ENCODE data around the gene CDC20B.

Gene CDC20B

GRCh38 chr5:55211184-55211874 lies 38.4 kb upstream of the CDC20B start:
- H3K27ac ChIP-seq: no peak overlapping the region
- DNase-seq (ENCODE audit: low spot score): no peak
- TF ChIP-seq, protein P1, sequence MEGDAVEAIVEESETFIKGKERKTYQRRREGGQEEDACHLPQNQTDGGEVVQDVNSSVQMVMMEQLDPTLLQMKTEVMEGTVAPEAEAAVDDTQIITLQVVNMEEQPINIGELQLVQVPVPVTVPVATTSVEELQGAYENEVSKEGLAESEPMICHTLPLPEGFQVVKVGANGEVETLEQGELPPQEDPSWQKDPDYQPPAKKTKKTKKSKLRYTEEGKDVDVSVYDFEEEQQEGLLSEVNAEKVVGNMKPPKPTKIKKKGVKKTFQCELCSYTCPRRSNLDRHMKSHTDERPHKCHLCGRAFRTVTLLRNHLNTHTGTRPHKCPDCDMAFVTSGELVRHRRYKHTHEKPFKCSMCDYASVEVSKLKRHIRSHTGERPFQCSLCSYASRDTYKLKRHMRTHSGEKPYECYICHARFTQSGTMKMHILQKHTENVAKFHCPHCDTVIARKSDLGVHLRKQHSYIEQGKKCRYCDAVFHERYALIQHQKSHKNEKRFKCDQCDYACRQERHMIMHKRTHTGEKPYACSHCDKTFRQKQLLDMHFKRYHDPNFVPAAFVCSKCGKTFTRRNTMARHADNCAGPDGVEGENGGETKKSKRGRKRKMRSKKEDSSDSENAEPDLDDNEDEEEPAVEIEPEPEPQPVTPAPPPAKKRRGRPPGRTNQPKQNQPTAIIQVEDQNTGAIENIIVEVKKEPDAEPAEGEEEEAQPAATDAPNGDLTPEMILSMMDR (conservative IDR thresholded peaks at IDR 0.05; ENCODE audit: low read depth): no peak
- ChIA-PET POLR2A (ENCODE audit: low non-redundant PET) (no interaction called here), CTCF (interaction anchor here (1.6 kb wide), 1 partner anchor 15 kb away, joined by 5 read pairs; no protein-coding TSS in a partner anchor)

- TF ChIP-seq, protein P1 (conservative IDR thresholded peaks at IDR 0.05; ENCODE audit: low read depth): no peak
- no peak for DNase-seq (ENCODE audit: low spot score)
- no peak overlapping the region for H3K27ac ChIP-seq
- ChIA-PET CTCF (interaction anchor here (1.0 kb wide), 1 partner anchor 30 kb away, joined by 3 read pairs; no protein-coding TSS in a partner anchor), POLR2A (ENCODE audit: low non-redundant PET) (no interaction called here)
These were observed 32.0 kb upstream of the CDC20B start for GRCh38 chr5:55205001-55205400.

- ChIA-PET POLR2A (ENCODE audit: low non-redundant PET) (no interaction called here), CTCF (no interaction called here)
- TF ChIP-seq, protein P1 (conservative IDR thresholded peaks at IDR 0.05; ENCODE audit: low read depth): no peak
- H3K27ac ChIP-seq: no peak overlapping the region
- no peak for DNase-seq (ENCODE audit: low spot score)
These were observed 18.2 kb upstream of the CDC20B start for GRCh38 chr5:55191165-55191564.

- ChIA-PET POLR2A (ENCODE audit: low non-redundant PET) (no interaction called here), CTCF (interaction anchor here (0.6 to 1.4 kb wide), 3 partner anchors 13 to 76 kb away, joined by 3 to 9 read pairs (median 4); no protein-coding TSS in a partner anchor)
- H3K27ac ChIP-seq: no peak overlapping the region
- TF ChIP-seq, protein P1 (conservative IDR thresholded peaks at IDR 0.05; ENCODE audit: low read depth): no peak
- no peak for DNase-seq (ENCODE audit: low spot score)
These were observed 15.9 kb upstream of the CDC20B start for GRCh38 chr5:55188656-55189540.

GRCh38 chr5:55187370-55187769 lies 14.4 kb upstream of the CDC20B start:
- TF ChIP-seq, protein P1 (conservative IDR thresholded peaks at IDR 0.05; ENCODE audit: low read depth): peak; percentile 58
- peak; percentile 78 for DNase-seq (ENCODE audit: low spot score)
- POLR2A ChIA-PET (ENCODE audit: low non-redundant PET): no interaction called here
- CTCF ChIA-PET: interaction anchor here (0.5 to 1.7 kb wide), 16 partner anchors 9 to 641 kb away, joined by 3 to 9 read pairs (median 4); partner anchors contain the start of gene CCNO
- no peak overlapping the region for H3K27ac ChIP-seq

DNA sequence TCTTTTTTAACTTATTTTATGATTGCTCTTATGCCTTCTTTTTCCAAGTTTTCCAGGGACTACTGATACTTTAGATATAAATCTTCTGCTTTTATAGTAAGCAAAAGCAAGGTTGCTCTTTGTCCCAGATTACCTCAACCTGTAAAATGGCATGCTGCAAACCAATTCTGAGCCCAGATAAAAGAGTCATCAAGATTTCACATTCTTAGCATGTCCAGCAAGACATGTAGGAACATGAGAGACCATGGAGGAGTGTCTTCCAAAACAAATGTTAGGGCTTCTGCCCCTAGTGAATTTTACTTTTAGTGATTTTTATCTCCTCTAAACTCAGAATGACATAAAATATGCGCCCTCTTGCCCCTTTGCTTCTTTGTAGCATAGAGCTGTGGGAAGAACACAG lies 7.0 kb upstream of the CDC20B start:
- ChIA-PET CTCF (interaction anchor here (0.7 to 0.9 kb wide), 3 partner anchors 12 to 47 kb away, joined by 3 to 4 read pairs (median 3); no protein-coding TSS in a partner anchor), POLR2A (ENCODE audit: low non-redundant PET) (no interaction called here)
- TF ChIP-seq, protein P1 (conservative IDR thresholded peaks at IDR 0.05; ENCODE audit: low read depth): no peak
- DNase-seq (ENCODE audit: low spot score): peak; percentile 46
- no peak overlapping the region for H3K27ac ChIP-seq

All from RWPE1 (cell line).